Measurements from ENCODE around the gene SGPL1.

The SGPL1 gene

GRCh38 chr10:70780772-70781171 is 35.0 kb upstream of the SGPL1 start:
- no peak for DNase-seq

GRCh38 chr10:70781461-70782051 is 34.2 kb upstream of the SGPL1 start:
- DNase-seq, result no peak

GRCh38 chr10:70782086-70782745 is 33.5 kb upstream of the SGPL1 start:
- DNase-seq, result no peak

- no peak for DNase-seq
Measured at GRCh38 chr10:70782746-70783680, 32.7 kb upstream of the SGPL1 start.

- no peak for DNase-seq
Measured at GRCh38 chr10:70784016-70784415, 31.7 kb upstream of the SGPL1 start.

GRCh38 chr10:70784471-70784870 is 31.3 kb upstream of the SGPL1 start:
- DNase-seq, result no peak

- DNase-seq, result no peak
Measured at GRCh38 chr10:70785190-70785589, 30.6 kb upstream of the SGPL1 start, which contains the start of gene TBATA. Gene TBATA, minus strand, starts transcription at chr10:70785377. Its CDS starts 1,998 bp downstream, at chr10:70783379.

GRCh38 chr10:70786799-70787415 is 28.8 kb upstream of the SGPL1 start:
- DNase-seq, result no peak

- DNase-seq, result no peak
Measured at GRCh38 chr10:70791386-70792039, 24.2 kb upstream of the SGPL1 start.

GRCh38 chr10:70795613-70796012 is 20.1 kb upstream of the SGPL1 start:
- no peak for DNase-seq

GRCh38 chr10:70797840-70798239 is 17.9 kb upstream of the SGPL1 start:
- no peak for DNase-seq

GRCh38 chr10:70799124-70799523 is 16.6 kb upstream of the SGPL1 start:
- DNase-seq, result no peak

- DNase-seq, result no peak
Measured at GRCh38 chr10:70801854-70802253, 13.9 kb upstream of the SGPL1 start.

GRCh38 chr10:70803775-70804420 is 11.8 kb upstream of the SGPL1 start:
- DNase-seq, result no peak

- no peak for DNase-seq
Measured at GRCh38 chr10:70804421-70804808, 11.3 kb upstream of the SGPL1 start.

- DNase-seq, result no peak
Measured at GRCh38 chr10:70805619-70806215, 10.0 kb upstream of the SGPL1 start.

- DNase-seq, result no peak
Measured at GRCh38 chr10:70806841-70807240, 8.9 kb upstream of the SGPL1 start.

- no peak for DNase-seq
Measured at GRCh38 chr10:70807556-70807955, 8.2 kb upstream of the SGPL1 start.

- DNase-seq, result no peak
Measured at GRCh38 chr10:70809011-70809611, 6.6 kb upstream of the SGPL1 start.

- DNase-seq, result no peak
Measured at GRCh38 chr10:70809726-70810125, 6.0 kb upstream of the SGPL1 start.

- no peak for DNase-seq
Measured at GRCh38 chr10:70810967-70811366, 4.8 kb upstream of the SGPL1 start.
